GM12873 (cell line): Measurements from ENCODE around the gene PWWP2B.

Source experiments
- TF ChIP-seq, protein P1 (sequence below): IDR thresholded peaks from 2 replicates; pipeline ENCODE4 v1.5.1; 2012; ENCODE audit warnings: low read depth, mild to moderate bottlenecking, moderate library complexity, low read length, control low read depth; ENCODE audit not compliant: insufficient read depth; ENCODE audit errors: missing control alignments

PWWP2B gene

DNA sequence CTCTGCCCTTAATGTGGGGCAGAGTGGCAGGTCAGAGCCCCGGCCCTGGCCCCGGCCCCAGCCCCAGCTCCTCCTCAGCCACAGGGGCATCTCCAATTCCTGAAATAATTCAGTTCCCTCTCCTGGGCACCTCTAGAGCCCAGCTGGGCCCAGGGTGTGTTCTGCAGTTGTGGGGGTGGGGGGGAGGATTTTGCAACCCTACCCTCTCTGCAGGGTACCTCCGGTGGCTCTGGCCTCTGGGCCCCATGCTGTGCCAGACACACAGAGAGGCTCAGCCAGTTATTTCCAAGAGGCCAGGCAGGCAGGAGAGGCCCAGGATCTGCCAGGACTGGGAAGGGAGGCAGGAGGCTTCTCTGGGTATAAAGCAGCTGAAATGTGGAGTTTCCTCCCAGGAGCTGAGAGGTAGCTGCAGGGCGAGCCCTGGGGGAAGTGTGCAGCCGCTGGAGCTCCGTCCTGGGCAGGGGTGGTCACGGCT lies 47.9 kb downstream of the PWWP2B start:
- TF ChIP-seq, protein P1, sequence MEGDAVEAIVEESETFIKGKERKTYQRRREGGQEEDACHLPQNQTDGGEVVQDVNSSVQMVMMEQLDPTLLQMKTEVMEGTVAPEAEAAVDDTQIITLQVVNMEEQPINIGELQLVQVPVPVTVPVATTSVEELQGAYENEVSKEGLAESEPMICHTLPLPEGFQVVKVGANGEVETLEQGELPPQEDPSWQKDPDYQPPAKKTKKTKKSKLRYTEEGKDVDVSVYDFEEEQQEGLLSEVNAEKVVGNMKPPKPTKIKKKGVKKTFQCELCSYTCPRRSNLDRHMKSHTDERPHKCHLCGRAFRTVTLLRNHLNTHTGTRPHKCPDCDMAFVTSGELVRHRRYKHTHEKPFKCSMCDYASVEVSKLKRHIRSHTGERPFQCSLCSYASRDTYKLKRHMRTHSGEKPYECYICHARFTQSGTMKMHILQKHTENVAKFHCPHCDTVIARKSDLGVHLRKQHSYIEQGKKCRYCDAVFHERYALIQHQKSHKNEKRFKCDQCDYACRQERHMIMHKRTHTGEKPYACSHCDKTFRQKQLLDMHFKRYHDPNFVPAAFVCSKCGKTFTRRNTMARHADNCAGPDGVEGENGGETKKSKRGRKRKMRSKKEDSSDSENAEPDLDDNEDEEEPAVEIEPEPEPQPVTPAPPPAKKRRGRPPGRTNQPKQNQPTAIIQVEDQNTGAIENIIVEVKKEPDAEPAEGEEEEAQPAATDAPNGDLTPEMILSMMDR, result no peak

DNA sequence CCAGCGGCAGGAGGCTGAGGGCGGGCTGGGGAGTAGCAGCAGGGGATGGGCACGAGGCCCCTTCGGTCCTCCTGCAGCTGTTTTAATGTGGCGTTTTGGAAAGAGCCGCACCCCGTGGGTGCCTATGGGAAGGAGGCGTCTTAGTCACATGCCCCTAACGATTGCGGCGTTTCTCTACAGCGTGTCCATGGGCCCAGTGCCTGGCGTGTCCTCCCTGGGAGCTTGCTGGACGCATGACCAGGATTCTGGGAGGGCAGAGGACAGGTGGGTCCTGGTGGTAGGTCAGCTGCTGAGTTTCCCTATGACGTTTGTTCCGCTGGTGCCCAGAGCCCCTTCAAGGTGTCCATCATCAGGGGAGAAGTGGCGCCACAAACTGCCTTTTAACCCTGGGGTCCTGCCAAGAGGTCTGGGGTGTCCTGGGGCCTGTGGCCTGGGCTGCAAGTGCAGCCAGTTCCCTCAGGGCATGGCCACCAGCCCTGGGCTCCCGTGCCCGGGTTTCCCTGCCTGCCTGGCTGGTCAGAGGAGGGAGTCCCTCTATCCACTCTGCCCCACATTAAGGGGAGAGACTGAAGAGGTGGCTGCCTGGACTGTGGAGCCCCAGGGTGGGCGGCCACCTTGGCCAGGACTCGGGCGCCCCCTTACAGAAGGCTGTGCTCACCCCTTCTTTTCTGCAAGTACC lies 48.7 kb downstream of the PWWP2B start:
- TF ChIP-seq, protein P1, result no peak

DNA sequence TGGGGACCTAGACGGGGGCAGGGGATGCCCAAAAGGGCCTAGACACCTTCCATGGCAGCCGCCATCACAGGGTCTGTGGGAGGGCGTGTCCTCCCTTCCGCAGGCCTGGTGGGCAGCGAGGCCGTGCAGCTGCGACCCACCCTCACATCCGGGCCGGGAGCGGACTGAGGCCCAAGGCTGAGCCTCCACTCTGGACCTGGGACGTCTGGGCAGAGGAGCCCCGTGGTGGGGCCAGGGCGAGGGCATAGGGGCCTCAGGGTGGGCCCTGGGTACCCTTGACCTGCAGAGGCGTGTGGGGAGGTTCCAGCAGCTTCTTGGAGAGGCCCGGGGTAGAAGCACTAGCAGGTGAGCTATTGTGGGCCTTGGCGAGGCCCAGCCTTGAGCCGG lies 49.2 kb downstream of the PWWP2B start:
- TF ChIP-seq, protein P1, result no peak

DNA sequence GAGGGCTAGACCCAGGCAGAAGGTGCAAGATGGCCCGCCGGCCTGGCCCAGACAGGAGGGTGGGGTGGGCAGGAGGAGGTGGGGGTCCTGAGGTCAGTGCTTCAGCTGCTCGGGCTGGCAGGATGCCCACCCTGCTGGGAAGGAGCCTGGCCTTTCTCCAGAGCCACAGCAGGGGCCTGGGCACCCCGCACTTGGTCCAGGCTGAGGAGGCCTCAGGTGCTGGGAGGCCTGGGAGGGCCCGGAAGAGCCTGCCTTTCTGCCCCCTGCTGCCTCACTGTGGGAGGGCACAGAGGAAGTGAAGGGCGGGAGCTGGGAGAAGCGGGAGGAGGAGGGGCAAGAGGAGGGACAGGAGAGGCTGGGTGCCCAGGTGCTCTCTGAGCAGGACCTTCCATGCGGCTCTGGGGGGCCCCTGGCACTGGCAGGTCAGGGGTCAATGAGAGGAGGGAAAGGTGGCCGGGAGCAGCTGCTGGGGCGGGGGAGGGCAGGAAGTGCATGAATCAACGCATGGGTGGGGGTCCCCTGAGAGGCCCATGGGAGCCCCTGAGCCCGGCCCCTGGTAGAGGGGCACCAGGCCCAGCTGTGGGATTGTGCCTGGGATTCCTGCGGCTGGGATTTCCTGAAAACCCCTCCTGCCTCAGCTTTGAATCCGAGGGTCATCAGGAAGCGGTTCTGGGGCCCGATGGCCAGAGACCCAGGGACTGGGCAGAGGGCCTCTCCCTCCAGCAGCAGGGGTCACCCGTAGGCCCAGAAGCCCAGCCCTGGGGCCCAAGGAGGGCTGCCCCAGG lies 49.9 kb downstream of the PWWP2B start:
- TF ChIP-seq, protein P1, result peak; percentile 60

DNA sequence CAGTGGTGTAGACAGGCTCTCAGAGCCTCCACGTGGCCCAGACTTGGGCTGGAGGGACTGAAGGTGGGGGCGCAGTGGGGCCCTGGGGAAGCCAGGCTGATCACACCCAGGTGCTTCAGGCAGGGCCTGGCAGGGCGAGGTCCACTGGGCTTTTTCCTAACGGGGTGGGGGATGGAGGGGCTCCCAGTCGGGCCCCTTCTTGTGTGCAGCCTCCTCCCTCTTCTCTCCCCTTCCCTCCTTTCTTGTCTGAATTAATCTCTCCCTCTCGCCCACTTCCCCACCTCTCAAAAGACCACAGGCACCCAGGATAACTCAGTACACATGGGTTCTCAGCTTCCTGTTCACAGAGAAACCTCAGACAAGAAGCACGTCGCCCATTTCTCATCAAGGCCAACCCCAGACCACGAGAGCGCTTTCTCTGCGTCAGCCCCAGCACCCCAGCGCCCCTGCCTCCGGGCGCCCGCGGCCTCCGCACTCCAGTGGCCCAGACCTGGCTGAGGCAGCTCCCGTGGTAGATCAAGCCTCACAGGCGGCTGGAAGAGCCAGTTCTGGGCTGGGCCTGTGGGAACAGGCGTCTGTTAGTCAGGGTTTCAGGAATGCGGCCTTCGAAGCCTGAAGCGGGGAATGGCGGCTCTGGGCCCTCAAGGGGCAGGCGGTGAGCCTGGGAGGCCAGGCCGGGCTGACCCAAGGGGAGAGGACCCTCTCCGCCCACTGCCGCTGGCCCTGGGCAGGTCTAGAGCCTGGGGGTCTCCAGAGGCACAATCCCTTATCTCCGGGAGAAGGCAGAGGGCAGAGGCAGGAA lies 50.6 kb downstream of the PWWP2B start:
- TF ChIP-seq, protein P1, result no peak

DNA sequence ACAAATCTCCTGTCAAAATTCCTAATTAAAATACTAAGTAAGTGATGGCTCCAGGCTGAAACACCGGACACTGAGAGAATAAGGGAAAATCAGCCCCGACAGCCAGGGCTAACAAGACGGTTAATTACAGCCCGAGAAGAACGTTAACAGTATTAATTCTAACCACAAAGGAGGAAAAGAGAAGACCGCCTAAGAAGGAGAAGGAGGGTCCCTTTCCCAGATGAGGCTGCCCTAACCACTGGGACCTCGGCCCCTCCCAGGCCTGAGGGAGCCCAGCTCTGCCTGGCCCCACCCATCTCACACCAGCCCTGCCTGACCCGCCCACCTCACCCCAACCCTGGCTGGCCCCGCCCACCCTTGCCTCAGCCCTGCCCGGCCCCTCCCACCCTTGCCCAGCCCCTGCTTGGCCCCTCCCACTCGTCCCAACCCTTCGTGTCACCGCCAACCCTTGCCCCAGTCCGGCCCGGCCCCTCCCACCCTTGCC lies 51.3 kb downstream of the PWWP2B start:
- TF ChIP-seq, protein P1, result no peak
